Activated CD4-positive, alpha-beta T cell treated with anti-CD3 and anti-CD28 coated beads, Interleukin-2, Interleukin-4, amounts not matched to agents 100 ng/mL and 50 ng/mL, durations not matched to agents 16 hours and 8 hours (primary cell): Measurements from ENCODE around the gene FLNB.

Source experiments
- DNase-seq: peaks from one replicate; pipeline ENCODE4 v3.0.0-alpha.2; 2020; ENCODE audit warnings: low spot score

FLNB gene

GRCh38 chr3:58074997-58075396 is 66.8 kb downstream of the FLNB start:
- DNase-seq = peak; percentile 16

DNA sequence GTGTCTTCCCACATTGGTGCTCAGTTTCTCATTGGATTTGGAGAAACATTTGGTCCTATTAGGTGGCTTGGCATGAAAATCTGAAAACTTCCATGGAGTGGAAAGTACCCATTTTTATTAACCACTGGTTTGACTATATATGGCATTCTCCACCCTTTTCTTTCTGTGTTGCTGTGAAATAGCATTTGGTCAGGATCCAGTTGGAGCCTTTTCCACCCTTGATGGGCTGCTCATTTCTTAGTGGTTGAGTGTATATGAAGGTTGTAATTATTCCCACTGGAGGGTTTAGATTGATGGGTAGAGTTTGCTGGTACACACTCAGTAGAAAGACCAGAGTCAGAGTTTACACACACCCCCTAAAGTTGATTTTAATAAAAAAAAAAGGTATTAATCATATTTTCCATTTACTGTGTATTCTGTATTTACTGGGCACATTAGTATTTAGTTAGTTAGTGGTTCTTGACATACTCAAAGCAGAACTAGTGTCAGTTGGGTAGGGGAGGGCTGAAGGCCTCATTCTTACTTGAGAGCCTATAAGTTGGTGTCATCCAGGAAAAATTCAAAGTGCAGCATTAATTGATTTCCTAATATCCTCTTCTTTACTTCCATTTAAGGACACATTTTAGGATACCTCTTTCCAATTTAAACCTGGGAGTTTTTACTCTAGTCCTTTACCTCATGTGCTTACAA is 69.5 kb downstream of the FLNB start:
- DNase-seq = no peak

DNA sequence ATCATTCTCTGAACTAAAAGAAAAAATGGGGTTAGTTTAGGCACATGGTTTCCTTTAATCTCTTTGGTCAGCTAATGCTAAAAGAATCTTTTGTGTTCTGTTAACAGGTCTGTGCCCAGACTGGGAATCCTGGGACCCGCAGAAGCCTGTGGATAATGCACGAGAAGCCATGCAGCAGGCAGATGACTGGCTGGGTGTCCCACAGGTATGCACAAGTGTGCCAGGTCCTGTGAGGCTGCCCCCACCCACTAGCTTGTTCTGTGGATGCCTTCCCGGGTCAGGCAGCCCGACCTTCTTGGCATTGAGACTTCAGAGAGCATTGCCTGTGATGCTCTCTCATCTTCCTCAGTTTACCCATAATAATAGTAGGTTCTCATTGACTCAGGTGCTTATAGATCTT is 70.4 kb downstream of the FLNB start:
- no peak for DNase-seq

- DNase-seq = no peak
Measured at GRCh38 chr3:58079773-58080172, 71.6 kb downstream of the FLNB start.

DNA sequence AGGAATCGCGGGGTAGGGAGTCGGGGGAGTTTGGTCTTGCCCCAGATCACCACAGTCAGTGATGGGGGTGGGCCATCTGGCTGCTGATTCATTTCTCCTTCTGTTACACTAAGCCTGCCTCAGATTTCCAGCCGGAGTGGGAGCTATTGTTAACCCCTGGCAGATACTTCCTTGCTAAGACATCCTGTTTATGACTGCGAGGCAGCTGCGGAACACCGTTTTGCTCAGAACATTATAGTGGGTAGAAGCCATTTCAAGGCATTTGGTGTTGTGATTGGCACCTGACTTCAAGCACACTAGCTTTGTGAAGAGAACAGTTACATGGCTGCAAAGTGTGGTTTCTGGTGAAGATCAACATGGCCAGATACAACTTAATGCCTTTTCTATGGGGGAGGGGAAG is 73.8 kb downstream of the FLNB start:
- DNase-seq = peak; percentile 6

DNA sequence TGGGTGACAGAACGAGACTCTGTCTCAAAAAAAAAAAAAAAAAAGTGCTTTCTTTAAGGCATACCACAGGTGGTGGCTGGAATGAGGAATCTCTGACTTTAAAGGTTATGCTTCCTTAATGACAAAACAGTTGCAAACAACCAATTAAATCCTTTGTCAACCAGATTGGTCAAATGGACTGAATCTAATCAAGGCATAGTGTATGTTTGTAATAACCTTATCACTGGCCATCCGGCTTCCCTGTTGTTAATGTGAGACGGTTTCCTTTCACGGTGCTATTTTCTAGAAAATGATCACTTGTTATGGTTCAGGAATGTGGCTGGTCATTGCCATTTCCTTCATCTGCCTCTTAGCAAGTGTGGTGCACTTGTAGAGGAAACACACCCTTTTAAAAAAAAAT is 75.9 kb downstream of the FLNB start:
- no peak for DNase-seq

DNA sequence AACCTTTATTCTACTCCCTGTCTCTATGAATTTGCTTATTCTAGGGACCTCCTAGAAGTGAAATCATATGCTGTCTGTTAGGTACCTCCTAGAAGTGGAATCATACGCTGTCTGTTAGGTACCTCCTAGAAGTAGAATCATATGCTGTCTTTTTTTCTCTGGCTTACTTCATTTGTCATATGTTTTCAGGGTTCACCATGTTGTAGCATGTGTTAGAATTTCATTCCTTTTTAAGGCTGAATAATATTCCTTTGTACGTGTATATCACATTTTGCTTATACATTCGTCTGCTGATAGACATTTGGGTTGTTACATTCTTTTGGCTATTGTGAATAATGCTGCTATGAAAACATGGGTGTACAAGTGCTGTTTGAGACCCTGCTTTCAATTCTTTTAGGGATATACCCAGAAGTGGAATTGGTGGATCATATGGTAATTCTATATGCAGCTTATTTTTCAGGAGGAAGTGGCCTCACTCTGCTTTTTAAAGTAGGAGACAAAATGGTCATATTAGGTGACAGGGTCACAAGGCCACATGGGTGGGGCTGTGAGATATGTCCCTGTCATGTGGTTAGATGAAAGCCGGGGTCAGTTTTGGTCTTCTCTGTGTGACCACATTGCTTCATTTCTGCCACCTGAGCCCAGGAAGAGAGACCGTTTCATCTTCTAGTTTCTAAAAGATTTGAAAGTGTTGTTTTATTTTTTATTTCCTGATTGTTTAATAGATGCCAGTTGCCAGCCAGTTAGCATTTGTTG is 76.7 kb downstream of the FLNB start:
- no peak for DNase-seq

DNA sequence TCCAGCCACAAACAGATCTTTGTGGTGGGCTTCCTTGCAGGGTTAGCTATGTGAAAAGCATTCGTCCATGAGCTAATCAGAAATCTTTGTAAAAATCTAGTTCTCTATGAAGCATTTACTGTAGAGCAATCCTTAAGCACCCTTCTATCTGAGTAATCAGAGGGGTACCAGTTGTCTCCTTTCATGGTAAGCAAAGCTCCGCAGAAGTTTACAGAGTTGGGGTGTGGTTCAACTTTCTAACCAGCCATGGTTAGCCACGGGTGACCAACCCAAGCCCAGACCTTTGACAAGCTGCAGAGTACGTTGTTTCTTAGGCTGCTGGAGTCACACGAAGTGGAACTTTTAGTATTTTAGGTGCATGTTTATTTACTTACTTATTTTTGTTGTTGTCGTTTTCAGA is 77.4 kb downstream of the FLNB start:
- no peak for DNase-seq

DNA sequence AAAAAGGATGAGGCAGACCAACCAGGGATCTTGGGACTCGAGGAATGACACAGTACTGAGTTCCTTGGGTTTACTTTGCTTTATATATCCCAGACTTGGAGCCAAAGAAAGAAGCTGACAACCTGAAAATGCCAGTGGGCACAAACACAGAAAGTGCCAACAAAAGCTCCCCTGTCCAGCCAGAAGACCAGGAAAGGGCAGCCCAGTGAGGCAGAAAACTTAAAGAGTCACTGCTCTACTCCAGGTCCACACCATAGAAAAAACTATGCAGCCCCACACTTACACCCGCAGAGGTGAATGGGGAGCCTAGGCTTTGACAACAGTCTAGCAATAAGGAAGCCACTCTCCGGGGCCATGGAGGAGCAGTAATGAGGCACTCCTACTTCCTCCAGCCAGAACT is 80.3 kb downstream of the FLNB start:
- no peak for DNase-seq

- no peak for DNase-seq
Measured at GRCh38 chr3:58090351-58090750, 82.1 kb downstream of the FLNB start.

- no peak for DNase-seq
Measured at GRCh38 chr3:58092521-58092920, 84.3 kb downstream of the FLNB start.

DNA sequence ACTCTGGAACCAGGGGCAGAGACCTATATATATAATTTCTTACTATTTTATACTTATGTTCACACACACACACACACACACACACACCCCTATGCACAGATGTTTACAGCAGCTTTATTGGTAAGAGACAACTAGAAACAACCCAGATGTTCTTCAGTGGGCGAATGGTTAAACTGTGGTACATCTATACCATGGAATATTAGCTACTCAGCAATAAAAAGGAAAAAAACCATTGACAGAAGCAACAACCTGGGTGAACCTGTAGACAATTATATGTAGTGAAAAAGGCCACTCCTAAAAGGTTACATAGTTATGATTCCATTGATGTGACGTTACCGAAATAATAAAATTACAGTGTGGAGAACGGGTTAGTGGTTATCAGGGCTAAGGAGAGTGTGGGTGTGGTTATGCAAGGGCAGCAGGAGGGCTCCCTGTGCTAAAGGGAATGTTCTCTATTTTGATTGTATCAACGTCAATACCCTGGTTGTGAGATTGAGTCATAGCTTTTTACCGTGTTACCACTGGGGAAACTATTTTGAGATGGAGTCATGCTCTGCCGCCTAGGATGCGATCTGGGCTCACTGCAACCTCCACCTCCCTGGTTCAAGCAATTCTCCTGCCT is 85.5 kb downstream of the FLNB start:
- no peak for DNase-seq

DNA sequence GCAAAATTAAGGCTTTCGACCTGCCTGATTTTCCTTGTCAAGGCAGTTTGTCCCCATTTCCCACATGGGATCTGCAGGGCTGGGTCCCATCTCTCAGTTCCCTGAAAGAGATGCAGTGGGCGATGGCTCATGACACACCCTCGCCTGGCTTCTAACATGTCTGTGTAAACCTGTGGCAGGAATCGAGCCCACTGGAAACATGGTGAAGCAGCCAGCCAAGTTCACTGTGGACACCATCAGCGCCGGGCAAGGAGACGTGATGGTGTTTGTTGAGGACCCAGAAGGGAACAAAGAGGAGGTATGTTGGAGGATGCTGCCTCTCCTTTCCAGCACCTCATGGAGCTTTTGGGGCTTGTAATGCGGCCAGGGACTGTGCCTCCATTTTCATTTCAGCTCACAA is 86.4 kb downstream of the FLNB start:
- DNase-seq = no peak

GRCh38 chr3:58095603-58096138 is 87.4 kb downstream of the FLNB start:
- no peak for DNase-seq

GRCh38 chr3:58098531-58098930 is 90.3 kb downstream of the FLNB start:
- no peak for DNase-seq

DNA sequence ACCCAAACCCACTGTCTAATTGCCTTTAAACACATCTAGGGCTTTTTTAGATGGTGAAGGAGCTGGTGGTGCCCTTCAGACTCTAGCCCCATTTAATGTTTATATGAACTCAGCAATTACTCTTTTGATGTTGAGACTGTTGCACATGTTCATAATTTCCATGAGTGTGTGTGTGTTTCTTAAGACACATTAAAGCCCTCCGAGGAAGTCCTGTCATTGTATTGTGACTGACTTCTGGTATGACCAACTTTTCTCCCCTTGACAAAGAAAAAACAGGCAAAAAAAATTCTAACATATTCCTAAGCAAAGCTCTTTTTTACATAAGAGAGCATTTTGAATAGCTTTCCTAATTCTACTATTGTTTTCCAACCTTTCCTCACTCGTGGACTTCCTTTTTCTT is 91.6 kb downstream of the FLNB start:
- DNase-seq = no peak

DNA sequence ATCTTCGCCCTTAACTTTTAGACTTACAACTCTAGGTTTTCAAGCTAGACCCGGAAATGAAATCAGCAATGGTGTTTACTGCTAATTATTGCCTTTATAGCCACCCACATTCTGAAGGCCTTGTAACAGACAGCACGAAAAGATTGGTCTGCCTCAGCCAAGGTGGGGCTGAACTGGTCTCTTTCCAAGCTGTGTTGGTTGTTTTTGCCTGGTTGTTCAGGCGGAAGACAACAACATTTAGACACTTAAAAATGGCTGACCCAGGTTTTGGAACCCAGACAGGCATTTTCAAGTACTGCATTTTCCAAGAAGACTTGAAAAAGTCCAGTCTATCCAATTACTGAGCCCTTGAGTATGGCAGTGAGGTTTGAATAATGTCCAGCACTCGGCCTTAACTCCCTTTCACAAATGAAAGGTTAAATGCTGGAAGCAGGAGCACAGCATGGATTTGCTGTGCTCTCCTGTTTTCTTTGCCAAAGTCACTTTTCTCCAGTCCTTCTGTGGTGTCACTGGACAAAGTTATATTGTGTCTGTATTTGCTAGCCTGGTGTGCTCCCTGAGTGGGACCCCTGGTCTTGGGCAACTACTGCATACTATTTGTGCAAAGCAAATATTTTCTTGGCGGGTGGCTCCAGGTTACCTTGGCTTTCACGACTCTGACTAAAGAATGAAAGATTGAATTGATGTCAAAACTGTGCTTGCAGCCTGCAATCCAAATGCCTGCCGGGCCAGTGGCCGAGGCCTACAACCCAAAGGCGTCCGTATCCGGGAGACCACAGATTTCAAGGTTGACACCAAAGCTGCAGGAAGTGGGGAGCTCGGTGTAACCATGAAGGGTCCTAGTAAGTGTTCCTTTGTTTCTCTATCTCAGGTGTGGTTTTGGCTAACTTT is 93.5 kb downstream of the FLNB start:
- no peak for DNase-seq

DNA sequence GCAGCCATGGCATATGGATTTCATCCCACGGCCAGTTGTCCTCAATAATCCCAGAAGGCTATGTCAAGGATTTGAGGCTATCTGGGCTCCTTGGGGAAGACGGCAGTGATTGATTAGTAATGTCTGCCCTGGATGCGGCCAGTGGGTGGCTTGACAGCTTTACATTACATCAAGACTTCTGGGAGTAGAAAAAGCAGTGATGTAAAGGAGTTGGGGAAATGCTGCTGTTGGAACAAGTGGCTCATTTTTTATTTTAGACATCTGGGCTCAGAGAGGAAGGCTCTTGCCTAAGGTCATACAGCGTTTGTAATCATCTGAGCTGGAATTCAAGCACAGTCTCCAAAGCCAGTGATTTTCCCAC is 94.1 kb downstream of the FLNB start:
- DNase-seq = no peak

DNA sequence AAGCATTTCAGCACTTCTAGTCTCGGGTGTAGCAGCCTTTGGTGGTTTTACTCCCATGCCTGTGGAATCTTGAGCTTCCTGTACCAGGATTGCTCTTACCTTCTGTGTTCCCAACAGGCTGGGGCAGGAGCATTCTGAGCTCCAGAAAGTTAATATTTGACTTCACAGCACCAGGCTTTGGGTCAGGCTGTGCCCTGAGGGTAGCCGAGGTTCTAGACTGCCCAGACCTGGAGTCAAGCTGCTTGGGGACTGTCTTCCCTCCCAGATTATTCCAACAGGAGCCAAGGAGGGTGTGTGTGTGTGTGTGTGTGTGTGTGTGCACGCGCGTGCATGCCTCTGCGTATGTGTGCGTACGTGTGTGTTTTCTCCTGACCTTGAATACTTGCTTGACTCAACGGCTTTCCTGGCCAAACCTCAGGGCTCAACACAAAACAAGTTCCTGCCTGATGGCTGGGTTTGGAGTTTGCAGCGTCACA is 94.8 kb downstream of the FLNB start:
- DNase-seq = no peak

DNA sequence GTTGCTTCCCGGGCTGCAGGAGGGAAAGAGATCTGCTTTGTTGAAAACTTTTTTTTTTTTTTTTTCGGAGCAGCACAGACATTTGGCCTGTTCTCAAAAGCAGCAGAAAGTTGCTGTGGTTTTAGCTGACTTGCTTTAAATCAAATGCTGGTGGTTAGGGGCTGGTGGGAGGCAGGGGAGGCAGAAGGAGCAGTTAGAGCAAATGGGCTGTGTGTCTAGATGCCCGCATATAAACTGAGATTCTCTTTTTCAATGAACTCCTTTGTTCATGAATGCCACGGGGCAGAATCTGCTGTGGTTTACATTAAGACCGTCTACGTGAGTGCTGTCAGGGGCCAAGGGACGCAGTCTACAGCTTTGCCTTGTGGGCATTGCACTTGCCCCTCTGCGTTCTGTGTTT is 95.9 kb downstream of the FLNB start:
- DNase-seq = no peak

DNA sequence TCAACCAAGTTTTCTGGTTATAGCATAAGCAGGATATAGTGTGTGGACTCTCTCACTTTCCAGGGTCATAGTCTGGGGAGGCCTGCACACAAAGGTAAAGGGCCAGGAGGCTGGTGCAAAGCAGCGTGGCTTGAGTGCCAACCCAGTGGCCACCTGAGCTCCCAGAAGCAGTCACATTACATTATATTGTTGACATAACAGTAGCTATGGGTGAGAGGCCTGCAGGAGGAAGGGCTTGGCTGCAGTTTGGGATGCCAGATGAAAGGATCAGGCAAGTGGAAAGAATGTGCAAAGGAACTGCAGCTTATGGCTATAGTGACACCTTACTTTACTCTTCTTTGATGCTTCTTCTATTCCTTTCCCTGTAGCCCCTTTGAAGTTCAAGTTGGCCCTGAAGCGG is 96.5 kb downstream of the FLNB start:
- no peak for DNase-seq

DNA sequence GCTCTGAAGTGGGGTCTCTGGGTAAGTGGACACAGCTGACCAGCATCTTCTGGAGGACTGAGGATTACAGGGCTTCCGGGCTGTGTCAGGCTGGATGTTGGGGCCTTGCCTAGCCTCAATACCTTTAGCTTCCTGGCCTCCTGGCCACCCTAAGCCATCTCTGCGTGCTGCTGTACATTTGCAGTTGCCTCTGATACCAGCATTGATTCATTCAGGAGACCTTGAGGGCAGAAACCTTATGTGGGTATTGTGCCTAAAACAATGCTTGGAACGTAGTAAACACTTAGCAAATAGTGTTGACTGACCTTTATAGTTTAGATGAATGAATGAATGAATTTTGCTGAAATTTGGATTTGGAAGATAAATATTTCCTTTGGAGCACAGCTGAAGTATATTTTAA is 97.0 kb downstream of the FLNB start:
- no peak for DNase-seq
